ENCODE results near the gene FBXO36.

GRCh38 chr2:229901819-229902218, 20.5 kb upstream of the FBXO36 start:
- TF ChIP-seq CTCF (IDR thresholded peaks at IDR 0.05; ENCODE audit: control extremely low read depth in 1 of 3, insufficient read depth in 1 of 3, low read depth in 1 of 3, low read length in 3 of 3) (no peak), NRF1 (IDR thresholded peaks at IDR 0.05; ENCODE audit: low read depth, low read length) (no peak), SP1 (IDR thresholded peaks at IDR 0.05; ENCODE audit: low read depth, low read length) (no peak), POLR2AphosphoS5 (IDR thresholded peaks at IDR 0.05; ENCODE audit: low read depth, low read length) (no peak), PHF8 (conservative IDR thresholded peaks at IDR 0.05; ENCODE audit: low read depth, low read length) (no peak), BACH1 (IDR thresholded peaks at IDR 0.05; ENCODE audit: low read length) (no peak), MAFK (IDR thresholded peaks at IDR 0.05; ENCODE audit: low read depth, low read length) (no peak), POLR2A (IDR thresholded peaks at IDR 0.05; ENCODE audit: control extremely low read depth in 1 of 2, low read depth in 2 of 2, low read length in 2 of 2) (no peak), HDAC6 (IDR thresholded peaks at IDR 0.05; ENCODE audit: low read depth, low read length) (no peak), KDM5A (IDR thresholded peaks at IDR 0.05; ENCODE audit: low read length) (no peak), SIX5 (IDR thresholded peaks at IDR 0.05; ENCODE audit: low read depth, low read length) (no peak), EZH2 (IDR thresholded peaks at IDR 0.05; ENCODE audit: low read depth, low read length, severe bottlenecking) (no peak)
- TF ChIP-seq, protein P1, sequence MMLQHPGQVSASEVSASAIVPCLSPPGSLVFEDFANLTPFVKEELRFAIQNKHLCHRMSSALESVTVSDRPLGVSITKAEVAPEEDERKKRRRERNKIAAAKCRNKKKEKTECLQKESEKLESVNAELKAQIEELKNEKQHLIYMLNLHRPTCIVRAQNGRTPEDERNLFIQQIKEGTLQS (IDR thresholded peaks at IDR 0.05; ENCODE audit: insufficient read depth, low read depth, low read length) = no peak
